COR-L47 (cell line): Measurements from ENCODE around the gene RGS3.

ENCODE experiments used
- DNase-seq: peaks from one replicate; lab custom pipeline; 2025; lab: John Stamatoyannopoulos, UW

Gene RGS3

GRCh38 chr9:113530022-113530635 lies 66.6 kb downstream of the RGS3 start:
- no peak for DNase-seq

- DNase-seq, result no peak
These were observed 67.4 kb downstream of the RGS3 start for GRCh38 chr9:113530942-113531341.

DNA sequence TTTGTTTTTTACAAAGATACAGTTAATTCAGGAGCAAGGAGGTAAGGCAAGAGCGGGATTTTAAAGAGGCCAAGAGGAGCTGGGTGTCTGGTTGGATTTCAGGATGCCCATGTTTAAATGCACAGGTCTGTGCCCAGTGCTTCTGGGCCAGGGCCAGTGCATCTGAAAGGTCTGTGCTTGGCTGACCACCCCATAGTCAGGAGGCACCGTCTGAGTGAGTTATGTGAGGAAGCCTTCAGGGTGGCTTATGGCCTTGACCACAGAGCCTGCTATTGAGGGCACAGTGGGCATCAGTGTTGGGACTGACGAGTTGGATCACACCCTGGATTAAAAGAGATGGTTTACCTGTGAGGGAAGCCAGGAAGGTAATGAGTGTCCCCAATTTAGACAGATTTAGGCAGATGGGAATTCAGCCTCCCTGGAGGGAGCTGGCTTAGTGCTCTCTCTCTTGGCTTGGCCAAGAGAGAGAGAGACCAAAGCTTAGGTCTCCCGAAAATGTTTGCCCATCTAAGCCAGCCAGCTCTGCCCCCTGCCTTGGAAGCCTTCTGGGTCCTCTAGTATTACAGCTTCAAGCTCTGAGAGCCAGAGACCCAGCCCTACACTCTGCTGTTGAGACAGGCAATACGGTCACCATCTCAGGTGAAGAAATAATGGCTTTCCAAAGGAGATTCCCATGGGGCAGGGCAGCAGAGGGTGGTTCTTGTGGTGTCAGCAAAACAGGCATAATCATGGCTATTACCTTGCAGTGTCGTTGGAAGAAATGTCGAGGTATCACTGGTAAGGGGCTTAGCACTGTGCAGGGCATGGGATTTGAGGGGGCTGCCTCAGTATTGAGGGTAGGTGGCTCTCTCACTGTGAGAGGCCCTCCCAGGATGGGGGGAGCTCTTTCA lies 68.6 kb downstream of the RGS3 start:
- no peak for DNase-seq

DNA sequence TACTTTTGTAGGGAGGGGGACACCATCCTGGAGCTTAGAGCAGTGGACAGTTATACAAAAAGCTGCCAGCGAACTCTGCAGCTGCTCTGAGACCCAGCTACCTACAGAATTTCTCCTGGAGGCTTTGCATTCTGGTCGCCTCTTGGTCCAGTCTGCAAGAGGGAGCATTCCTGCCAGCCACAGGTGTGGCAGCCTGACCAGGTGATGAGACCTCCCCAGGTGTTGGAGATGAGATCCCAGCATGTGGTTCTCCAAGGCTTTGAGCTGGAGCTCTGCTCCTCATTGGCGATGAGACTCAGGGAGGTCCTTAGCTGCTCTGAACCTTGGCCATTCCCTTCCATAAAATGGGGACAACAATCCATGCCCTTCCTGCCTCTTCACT lies 69.3 kb downstream of the RGS3 start:
- no peak for DNase-seq

- DNase-seq, result no peak
These were observed 70.1 kb downstream of the RGS3 start for GRCh38 chr9:113533335-113534225.

GRCh38 chr9:113535756-113536155 lies 72.2 kb downstream of the RGS3 start:
- no peak for DNase-seq

- DNase-seq, result no peak
These were observed 72.6 kb downstream of the RGS3 start for GRCh38 chr9:113536166-113536482.

DNA sequence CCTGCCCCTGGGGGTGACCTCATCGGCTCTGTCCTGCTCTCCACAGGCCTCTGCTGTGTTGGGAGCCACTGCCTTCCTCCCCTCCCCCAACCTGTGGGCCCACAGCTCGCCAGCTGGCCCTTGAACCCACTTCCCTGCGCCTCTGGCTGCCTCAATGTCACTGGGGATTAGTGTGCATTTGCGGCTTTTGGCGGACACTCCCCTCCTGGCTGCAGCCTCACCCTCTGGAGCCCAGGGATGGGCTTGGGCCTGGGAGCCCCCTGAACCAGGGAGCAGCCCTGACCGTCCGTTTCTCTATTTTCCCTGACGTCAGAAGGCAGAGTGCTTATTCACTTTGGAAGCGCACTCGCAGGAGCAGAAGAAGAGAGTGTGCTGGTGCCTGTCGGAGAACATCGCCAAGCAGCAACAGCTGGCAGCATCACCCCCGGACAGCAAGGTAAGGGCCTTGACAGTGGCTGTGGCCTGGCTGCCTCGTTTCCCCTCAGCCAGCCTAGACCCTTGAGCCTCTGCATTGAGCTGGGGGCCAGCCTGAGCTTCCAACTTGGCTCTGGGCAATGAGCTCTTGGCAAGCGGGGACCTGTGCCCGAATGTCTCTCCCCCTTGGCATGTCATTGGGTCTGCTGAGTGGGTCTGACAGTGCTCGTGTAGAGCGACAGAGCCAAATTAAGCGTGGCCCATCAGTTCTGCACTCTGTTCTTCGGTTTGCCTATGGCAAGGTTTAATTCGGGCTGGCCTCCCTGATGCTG lies 73.1 kb downstream of the RGS3 start:
- DNase-seq, result no peak

DNA sequence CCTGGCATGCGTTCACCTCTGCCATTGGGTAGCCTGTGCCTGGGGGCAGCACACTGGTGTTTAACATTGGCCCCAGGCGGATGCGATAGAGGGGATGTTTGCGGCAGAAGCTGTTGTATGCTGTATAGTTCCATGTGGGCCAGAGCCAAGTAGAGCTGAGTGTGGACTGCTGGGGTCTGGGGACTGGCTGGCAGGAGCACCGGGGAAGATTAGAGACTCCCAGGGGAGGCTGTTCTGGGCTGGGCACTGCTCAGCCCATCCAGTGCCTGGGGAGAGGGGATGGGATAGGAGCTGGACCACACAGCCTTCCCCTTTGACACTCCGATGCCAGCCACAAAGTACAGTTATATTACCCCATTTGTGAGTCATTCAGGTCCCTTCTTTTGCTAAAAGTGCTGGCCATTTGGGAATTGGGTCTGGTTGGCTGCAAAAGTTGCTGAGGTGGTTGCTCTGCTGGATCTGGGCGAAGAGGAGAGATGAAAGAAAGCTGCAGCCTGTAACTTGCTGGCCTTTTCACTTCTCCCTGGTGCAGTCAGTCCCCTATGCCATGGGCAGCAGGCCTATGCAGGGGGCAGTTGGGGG lies 73.8 kb downstream of the RGS3 start:
- DNase-seq, result no peak

GRCh38 chr9:113538131-113538530 lies 74.6 kb downstream of the RGS3 start:
- DNase-seq, result no peak

GRCh38 chr9:113538701-113539430 lies 75.3 kb downstream of the RGS3 start:
- no peak for DNase-seq

GRCh38 chr9:113540466-113540865 lies 76.9 kb downstream of the RGS3 start:
- DNase-seq, result no peak

DNA sequence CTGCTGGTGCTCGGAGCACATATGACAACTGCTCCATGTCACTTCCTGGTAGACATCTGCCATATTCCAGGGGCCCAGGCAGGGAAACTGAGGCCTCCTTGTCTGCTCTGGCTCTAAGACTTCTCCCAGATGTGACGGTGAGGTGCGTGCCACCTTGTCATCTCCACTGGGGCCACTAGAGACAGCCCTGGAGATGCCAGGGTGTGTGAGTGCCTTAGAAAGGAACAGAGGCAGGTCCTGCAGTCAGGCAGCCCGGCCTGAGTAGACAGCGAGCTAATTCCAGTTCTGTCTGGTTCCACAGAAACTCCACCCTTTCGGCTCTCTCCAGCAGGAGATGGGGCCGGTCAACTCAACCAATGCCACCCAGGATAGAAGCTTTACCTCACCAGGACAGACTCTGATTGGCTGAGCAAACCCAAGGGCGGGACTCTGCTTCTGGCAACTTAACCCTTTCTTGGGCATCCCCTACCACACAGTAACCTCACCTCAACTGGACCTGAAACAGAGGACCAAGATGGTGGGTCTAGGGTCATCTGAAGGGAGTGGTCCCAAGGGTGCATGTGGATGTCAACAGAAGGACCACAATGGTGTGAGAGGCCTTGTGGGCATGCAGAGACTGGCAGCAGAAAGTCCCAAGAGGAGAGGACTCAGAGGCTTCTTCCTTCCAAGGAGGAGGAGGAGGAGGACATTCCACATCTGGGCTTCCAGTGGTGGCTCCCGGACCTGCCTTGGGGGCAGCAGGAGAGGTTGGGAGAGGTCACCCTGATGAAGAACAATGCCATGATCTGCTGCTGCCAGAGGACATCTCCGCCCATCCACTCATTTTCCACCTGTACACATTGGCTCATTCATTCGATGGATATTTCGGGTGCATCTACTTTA lies 77.7 kb downstream of the RGS3 start:
- no peak for DNase-seq

DNA sequence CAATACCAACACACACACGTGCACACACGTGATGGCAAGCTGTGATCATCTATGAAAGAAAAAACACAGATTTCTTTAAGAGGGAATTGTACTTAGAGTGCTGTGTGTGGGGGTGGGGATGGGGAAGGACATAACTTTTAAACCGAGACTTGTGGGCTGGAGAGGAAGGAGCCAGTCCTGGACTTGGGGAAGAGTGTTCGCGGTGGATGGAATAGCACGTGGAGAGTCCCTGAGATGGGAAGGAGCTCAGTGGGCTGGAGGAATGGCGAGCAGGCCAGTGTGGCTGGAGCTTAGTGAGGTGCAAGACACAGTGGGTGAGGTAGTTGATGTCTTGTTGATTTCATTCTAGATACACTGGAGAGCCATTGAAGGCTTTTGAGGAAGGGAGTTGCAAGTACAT lies 78.5 kb downstream of the RGS3 start:
- DNase-seq, result no peak

DNA sequence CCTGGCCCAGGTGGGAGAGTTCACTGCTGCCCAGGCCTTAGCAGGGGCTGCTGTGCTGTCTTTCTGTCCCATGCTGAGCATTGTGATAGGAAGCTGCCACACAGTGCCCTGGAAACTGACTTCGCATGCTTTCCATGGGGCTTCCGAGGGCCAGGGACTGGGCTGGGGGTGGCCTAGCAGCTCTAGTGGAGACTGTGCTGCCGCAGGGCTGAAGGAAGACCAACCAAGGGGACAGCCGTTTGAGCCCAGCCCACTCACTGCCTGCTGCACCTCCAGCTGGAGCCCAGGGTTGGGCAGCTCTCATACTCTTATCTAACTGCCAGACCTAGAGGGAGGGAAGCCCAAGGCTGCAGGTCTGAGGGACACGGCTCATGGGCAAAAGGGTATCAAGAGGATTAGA lies 79.2 kb downstream of the RGS3 start:
- no peak for DNase-seq

- no peak for DNase-seq
These were observed 79.9 kb downstream of the RGS3 start for GRCh38 chr9:113543296-113543981.

- no peak for DNase-seq
These were observed 80.4 kb downstream of the RGS3 start for GRCh38 chr9:113543982-113544303.

- DNase-seq, result no peak
These were observed 81.5 kb downstream of the RGS3 start for GRCh38 chr9:113545068-113545467.

- no peak for DNase-seq
These were observed 83.0 kb downstream of the RGS3 start for GRCh38 chr9:113546566-113546965.

- no peak for DNase-seq
These were observed 84.0 kb downstream of the RGS3 start for GRCh38 chr9:113547501-113547900.
